Omental fat pad (tissue), 4 donors: Measurements from ENCODE around the gene SLC3A2. TPM values are rescaled to one million over a fixed set of nuclear protein-coding genes. Genes with fewer than 3 reads are reported as not detected.

Source experiments
- ATAC-seq: fragments of 150-250 bp; one replicate; pipeline ENCODE4 v1.9.1; 2016; ENCODE audit warnings: mild to moderate bottlenecking, moderate library complexity; ENCODE audit not compliant: low FRiP score
- DNase-seq: peaks from one replicate; pipeline ENCODE4 v3.0.0-alpha.2; 2019; ENCODE audit warnings: low spot score
- total RNA-seq, 4 donors: library from RNA; depleted of rRNA; stranded (reverse); fragments of >200 nt; gene quantifications; one replicate each; pipeline ENCODE4 v1.1.0, GENCODE V29; 2016
- TF ChIP-seq, protein P1 (sequence below), 3 donors: fragments of 450-650 bp; IDR thresholded peaks; one replicate each; pipeline ENCODE4 v1.5.1; 2016 to 2017; ENCODE audit warnings: antibody characterized with exemption in 3 of 3, mild to moderate bottlenecking in 3 of 3, moderate library complexity in 2 of 3

SLC3A2 gene
- total RNA-seq, 4 donors from 2014 or later, result 110 to 239 (median 191) TPM

DNA sequence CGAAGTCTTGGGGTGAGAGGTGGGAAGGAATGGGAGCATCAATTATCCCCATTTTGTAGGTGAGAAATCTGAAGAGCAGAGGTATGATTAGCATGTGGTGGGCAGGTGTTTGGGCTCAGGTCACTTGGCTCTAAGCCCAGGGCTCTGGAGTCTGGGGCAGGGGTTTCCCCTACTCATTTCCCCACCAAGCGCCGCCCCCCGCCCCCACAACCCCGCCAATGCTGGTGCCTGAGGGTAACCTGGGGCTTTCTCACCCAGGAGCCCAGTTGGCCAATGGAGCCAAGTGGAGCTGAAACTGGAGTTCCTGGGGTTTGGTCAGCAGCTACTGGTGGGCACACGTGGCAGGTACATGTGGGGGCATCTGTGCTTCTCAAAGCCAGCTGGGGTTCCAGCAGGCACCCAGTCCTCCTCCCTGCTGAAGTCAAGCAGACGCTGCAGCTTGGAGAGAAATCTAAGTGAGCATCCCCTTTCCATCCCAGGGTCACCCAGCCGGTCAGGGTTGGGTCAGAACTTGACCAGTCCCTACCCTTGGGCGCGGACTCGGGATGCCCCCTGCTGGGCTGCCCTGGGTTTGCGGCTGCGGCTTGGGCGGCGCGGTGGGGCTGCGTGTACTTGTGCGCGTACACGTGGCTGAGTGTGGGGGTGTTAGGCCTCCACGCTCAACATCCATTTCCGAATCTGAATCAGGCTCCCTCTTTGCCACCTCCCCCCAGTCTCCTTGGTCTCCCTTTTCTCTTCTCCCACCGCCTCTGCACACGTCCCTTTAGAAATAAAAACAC is 42.1 kb downstream of the SLC3A2 start:
- ATAC-seq, result no peak
- TF ChIP-seq, protein P1, sequence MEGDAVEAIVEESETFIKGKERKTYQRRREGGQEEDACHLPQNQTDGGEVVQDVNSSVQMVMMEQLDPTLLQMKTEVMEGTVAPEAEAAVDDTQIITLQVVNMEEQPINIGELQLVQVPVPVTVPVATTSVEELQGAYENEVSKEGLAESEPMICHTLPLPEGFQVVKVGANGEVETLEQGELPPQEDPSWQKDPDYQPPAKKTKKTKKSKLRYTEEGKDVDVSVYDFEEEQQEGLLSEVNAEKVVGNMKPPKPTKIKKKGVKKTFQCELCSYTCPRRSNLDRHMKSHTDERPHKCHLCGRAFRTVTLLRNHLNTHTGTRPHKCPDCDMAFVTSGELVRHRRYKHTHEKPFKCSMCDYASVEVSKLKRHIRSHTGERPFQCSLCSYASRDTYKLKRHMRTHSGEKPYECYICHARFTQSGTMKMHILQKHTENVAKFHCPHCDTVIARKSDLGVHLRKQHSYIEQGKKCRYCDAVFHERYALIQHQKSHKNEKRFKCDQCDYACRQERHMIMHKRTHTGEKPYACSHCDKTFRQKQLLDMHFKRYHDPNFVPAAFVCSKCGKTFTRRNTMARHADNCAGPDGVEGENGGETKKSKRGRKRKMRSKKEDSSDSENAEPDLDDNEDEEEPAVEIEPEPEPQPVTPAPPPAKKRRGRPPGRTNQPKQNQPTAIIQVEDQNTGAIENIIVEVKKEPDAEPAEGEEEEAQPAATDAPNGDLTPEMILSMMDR (IDR thresholded peaks at IDR 0.05), result no peak
- DNase-seq, result no peak

DNA sequence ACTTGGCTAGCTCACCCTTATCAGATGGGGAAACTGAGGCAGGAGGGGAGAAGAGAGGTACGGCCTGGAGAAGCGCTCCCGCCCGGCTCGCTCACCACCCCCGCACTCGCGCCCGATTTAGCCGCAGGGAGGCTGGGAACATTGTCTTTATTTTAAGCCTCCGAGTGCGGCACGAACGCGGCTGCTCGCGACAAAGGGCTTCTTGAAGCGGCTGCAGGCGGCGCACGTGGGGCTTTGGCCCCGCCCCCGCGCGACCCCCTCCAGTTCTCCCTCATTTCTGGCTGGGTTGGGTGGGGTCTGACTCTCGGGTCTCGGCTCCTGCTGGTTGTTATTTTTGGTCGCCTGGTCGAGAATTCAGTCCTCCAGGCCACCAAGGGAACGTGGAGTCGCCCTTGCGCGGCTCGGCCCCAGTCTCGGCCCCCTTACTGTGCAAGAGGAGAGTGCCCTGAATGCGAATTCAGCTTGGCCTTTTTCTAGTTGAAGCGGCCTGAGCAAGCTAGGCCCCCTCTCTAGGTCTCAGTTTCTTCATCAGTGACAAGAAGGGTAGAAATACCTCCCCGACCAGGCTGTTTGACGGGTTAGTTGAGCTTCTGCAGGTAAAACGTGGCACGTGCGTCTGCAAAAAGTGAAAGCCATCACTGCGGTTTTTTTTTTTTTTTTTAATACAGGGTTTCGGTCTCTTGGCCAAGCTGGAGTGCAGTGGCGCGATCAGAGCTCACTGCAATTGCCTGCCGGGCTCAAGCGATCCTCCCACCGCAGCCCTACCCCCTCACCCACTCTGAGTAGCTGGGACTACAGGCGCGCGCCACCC is 43.1 kb downstream of the SLC3A2 start:
- no peak for DNase-seq
- ATAC-seq, result no peak
- TF ChIP-seq, protein P1 (IDR thresholded peaks at IDR 0.05), result no peak

DNA sequence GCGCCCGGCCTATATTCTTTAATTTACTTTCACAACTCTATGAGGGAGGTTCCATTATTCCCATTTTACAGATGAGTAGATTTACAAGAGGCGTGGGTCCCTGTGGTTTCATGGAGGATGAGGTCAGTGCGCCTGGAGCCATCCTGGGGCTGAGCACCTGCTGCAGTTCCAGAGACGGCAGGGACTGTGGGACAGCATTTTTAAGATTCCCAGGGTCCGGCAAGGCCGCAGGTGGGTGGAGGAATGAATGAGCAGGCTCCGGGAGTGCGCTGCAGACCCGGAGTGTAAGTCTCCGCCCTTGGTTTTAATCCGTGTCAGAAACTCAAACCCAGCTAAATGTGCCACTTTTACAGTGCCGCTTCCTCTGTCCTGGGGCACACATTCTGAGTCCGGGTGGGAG is 44.6 kb downstream of the SLC3A2 start:
- TF ChIP-seq, protein P1 (IDR thresholded peaks at IDR 0.05), result no peak
- no peak for ATAC-seq
- no peak for DNase-seq

DNA sequence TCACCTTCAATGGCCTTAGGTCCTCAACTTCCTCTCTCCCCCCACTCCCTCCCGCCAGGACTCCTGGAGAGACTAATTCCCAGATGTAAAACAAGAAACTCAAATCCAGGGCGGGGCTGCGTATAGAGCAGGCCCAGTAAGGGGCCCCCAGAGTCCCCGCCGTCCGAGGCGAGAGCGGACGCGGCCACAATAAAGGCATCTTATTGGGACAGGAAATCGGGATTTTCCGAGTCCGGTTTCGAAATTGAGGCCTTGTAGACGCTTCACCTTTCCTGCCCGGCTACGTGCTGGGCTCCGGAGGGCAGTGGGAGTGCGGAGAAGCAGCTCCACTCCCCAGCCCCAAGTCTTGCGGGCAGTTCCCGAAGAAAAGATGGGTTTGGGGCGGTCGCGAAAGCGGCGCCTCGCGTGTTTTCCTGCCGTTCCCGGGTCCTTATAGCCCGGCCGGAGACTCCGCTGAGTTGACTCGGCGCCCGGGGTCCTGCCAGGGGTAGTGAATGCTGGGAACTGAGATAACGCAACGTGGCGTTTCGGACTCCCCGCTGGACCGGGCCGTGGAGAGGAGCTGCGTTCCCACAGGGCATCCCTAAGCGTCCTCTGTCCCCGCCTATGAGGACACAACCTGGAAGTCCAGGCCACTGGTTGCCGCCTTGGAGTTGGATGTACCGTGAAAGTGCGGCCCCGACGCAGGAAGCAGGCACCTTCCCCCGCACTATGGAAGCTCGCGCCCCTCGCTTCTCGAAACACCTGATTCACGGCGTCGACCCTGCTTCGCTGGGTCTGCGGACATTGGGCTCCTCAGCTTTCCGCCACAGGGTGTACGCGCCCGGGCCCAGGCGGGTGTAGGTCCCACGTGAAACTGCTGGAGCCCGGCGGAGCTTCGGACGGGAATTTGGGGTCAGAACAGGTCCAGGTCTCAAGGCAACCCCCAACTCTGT is 45.3 kb downstream of the SLC3A2 start:
- DNase-seq, result no peak
- TF ChIP-seq, protein P1 (IDR thresholded peaks at IDR 0.05), result no peak

DNA sequence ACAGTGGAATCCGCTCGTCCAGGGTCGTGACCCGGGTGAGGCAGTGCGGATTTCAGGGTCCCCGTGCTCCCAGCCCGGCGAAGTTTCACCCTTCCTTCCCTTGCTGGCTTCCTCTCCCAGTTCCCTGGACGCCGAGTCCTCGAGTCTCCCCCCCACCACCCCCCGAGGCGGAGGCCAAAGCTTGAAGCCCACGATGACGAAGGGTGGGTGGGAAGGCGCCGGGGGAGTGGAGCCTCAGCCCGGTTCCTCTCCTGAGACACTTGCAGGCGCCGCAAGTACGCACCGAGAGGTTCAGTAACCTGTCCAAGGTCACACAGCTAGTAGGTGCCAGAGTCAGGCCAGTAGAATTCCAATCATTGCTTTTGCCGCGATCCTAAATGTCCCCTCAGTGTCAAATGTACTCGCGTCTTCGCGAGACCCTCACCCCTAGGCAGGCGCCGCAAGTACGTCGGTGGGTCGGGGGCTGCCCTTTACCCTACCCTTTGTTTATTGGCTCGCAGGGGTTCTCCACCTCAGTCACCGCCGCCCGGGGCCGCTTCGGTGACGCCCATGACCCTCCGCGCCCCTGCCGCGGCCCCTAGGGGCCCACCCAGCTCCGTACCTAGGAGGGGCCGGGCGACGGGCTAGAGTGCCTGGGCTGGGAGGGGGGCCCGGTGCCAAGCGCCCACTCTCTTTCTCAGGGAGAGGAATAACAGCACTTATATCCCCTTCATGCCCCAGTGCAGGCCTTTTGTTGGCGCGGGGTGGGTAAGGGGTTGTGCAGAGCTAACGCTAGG is 46.2 kb downstream of the SLC3A2 start:
- TF ChIP-seq, protein P1 (IDR thresholded peaks at IDR 0.05), result no peak
- DNase-seq (no peak), ATAC-seq (no peak)

More for the DNA sequence above, 45.3 kb downstream of the SLC3A2 start:
- no peak for ATAC-seq

DNA sequence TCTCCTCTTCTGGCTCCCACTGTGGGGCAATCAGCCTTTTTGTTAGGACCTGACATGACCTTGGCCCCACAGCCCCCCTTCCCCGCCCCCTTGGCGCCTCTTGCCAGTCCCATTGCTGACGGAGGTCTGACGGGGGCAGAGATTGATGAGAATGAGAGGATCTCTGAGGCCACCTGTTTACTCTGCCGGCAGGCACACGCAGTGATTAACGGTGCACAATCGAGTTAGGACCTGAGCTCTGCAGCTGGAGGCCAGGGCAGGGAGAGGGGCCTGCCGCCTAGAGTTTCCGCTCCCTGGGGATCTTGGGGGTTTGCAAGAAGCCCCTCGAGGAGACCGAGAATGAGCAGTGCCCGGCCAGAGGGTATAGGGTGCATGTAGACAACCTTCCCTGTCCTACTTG is 47.3 kb downstream of the SLC3A2 start:
- TF ChIP-seq, protein P1 (IDR thresholded peaks at IDR 0.05), result no peak
- DNase-seq (no peak), ATAC-seq (no peak)
